CD4-positive, alpha-beta T cell (primary cell): Measurements from ENCODE around the gene DYNC1H1. TPM values are rescaled to one million over a fixed set of nuclear protein-coding genes. Genes with fewer than 3 reads are reported as not detected.

Source experiments
- ATAC-seq: fragments of 200-7000 bp; cut with Tn5 transposase; one replicate; pipeline ENCODE4 v1.10.0; 2022; ENCODE audit warnings: mild to moderate bottlenecking; ENCODE audit not compliant: poor library complexity
- CTCF ChIA-PET: fragments of 350-600 bp; sonication (Branson Sonifier 250); formaldehyde crosslinking; loops from one replicate; lab custom pipeline; 2021; ENCODE audit warnings: antibody characterized with exemption, inconsistent platforms; lab: Charles Lee
- POLR2A ChIA-PET: fragments of 350-600 bp; sonication (Branson Sonifier 250); formaldehyde crosslinking; loops from one replicate; lab custom pipeline; 2021; ENCODE audit warnings: antibody characterized with exemption, inconsistent platforms; lab: Charles Lee
- DNase-seq, 14 experiments: peaks; one replicate each; pipeline ENCODE4 v3.0.0-alpha.2; 2013 to 2020; ENCODE audit warnings: mixed read lengths in 2 of 14
- H3K27ac ChIP-seq, 2 donors: one replicate each; pipeline versions ENCODE4 v1.5.1 to v1.7.0; 2013; ENCODE audit warnings: low read length in 2 of 2, low read depth in 1 of 2, mild to moderate bottlenecking in 1 of 2
- H3K27me3 ChIP-seq, 2 experiments: 1 replicate in 1 of 2; 2 replicates in 1 of 2; pipeline versions ENCODE4 v1.6.1 to v1.7.0; 2013; ENCODE audit warnings: low read length in 2 of 2, control low read depth in 1 of 2, mild to moderate bottlenecking in 1 of 2, moderate library complexity in 1 of 2; ENCODE audit not compliant: insufficient read depth in 2 of 2, control insufficient read depth in 1 of 2
- H3K36me3 ChIP-seq: one replicate; pipeline ENCODE4 v1.6.1; 2013; ENCODE audit warnings: low read length, control low read depth; ENCODE audit not compliant: insufficient read depth
- H3K4me1 ChIP-seq: one replicate; pipeline ENCODE4 v1.6.1; 2013; ENCODE audit warnings: low read length, control low read depth; ENCODE audit not compliant: insufficient read depth
- H3K4me3 ChIP-seq: one replicate; pipeline ENCODE4 v1.5.1; 2013; ENCODE audit warnings: mild to moderate bottlenecking, low read length, moderate library complexity
- H3K9me3 ChIP-seq, 2 experiments: 1 replicate in 1 of 2; 2 replicates in 1 of 2; pipeline versions ENCODE4 v1.6.1 to v1.7.0; 2013; ENCODE audit warnings: low read length in 2 of 2, mild to moderate bottlenecking in 2 of 2, control low read depth in 1 of 2, moderate library complexity in 1 of 2; ENCODE audit not compliant: control insufficient read depth in 1 of 2, insufficient read depth in 1 of 2
- H3K27ac Mint-ChIP-seq: one replicate; pipeline ENCODE4 v1.8.0; 2020; ENCODE audit warnings: mixed read lengths
- H3K27me3 Mint-ChIP-seq: one replicate; pipeline ENCODE4 v1.8.0; 2021; ENCODE audit warnings: mixed read lengths
- H3K36me3 Mint-ChIP-seq: one replicate; pipeline ENCODE4 v1.8.0; 2021; ENCODE audit warnings: low read depth, mixed read lengths
- H3K4me1 Mint-ChIP-seq: one replicate; pipeline ENCODE4 v1.8.0; 2021; ENCODE audit warnings: low read depth, mixed read lengths
- H3K4me3 Mint-ChIP-seq: one replicate; pipeline ENCODE4 v1.8.0; 2020; ENCODE audit warnings: mild to moderate bottlenecking, mixed read lengths
- H3K9me3 Mint-ChIP-seq: one replicate; pipeline ENCODE4 v1.8.0; 2020; ENCODE audit warnings: mixed read lengths
- CTCF ChIP-seq: fragments of 200-600 bp; IDR thresholded peaks from one replicate; pipeline ENCODE4 v1.8.0; 2022; ENCODE audit warnings: antibody characterized with exemption, mild to moderate bottlenecking
- intact Hi-C, 2 experiments: fragments of 100-400 bp; cut with DNase I in 1 of 2; cut with micrococcal nuclease in 1 of 2; formaldehyde crosslinking; loops; one replicate each; pipeline versions ENCODE4 v1.15.1 to v1.9.0; 2023 to 2025; cut with DNase I, micrococcal nuclease
- total RNA-seq, 174 experiments: library from RNA in 2 of 174; stranded (reverse) in 2 of 174; gene quantifications; one replicate each; pipeline ENCODE4 v1.2.3 and lab custom pipeline; 2021 to 2026

The DYNC1H1 gene
- total RNA-seq, 2 experiments from 2014 or later, result 286 to 293 TPM

GRCh38 chr14:102058146-102058545, 93.8 kb downstream of the DYNC1H1 start:
- intact Hi-C loops, result no loop called here
- H3K9me3 Mint-ChIP-seq, result no peaks in the 10 kb centered on the region
- no peak overlapping the region for H3K27ac Mint-ChIP-seq
- no peak for TF ChIP-seq CTCF
- Histone ChIP-seq H3K4me1 (peaks cover 10% of the 10 kb centered on the region), H3K4me3 (no peak overlapping the region), H3K9me3 (no peaks in the 10 kb centered on the region), H3K36me3 (no peaks in the 10 kb centered on the region), H3K27ac (no peak overlapping the region), H3K27me3 (no peaks in the 10 kb centered on the region)
- peaks cover 12% of the 10 kb centered on the region for H3K36me3 Mint-ChIP-seq
- CTCF ChIA-PET, result interaction anchor here (1.2 kb wide), 1 partner anchor 38 kb away, joined by 3 read pairs; no protein-coding TSS in a partner anchor
- ATAC-seq, result no peak
- DNase-seq, result no peak
- POLR2A ChIA-PET, result no interaction called here
- H3K4me1 Mint-ChIP-seq, result peaks cover 3% of the 10 kb centered on the region
- no peak overlapping the region for H3K4me3 Mint-ChIP-seq
- no peaks in the 10 kb centered on the region for H3K27me3 Mint-ChIP-seq

GRCh38 chr14:102058961-102059360, 94.6 kb downstream of the DYNC1H1 start:
- Mint-ChIP-seq H3K9me3 (no peaks in the 10 kb centered on the region), H3K27ac (no peak overlapping the region), H3K4me1 (peaks cover 4% of the 10 kb centered on the region), H3K4me3 (no peak overlapping the region), H3K36me3 (peaks cover 12% of the 10 kb centered on the region), H3K27me3 (no peaks in the 10 kb centered on the region)
- CTCF ChIA-PET, result interaction anchor here (1.2 kb wide), 1 partner anchor 37 kb away, joined by 3 read pairs; no protein-coding TSS in a partner anchor
- POLR2A ChIA-PET, result no interaction called here
- Histone ChIP-seq H3K9me3 (no peaks in the 10 kb centered on the region), H3K36me3 (no peaks in the 10 kb centered on the region), H3K27me3 (no peaks in the 10 kb centered on the region), H3K4me1 (peaks cover 10% of the 10 kb centered on the region), H3K4me3 (no peak overlapping the region), H3K27ac (no peak overlapping the region)
- TF ChIP-seq CTCF, result no peak
- ATAC-seq, result no peak
- intact Hi-C loops, result no loop called here
- no peak for DNase-seq

GRCh38 chr14:102063109-102063807, 98.9 kb downstream of the DYNC1H1 start:
- no peak overlapping the region for H3K4me3 Mint-ChIP-seq
- Histone ChIP-seq H3K27ac (no peak overlapping the region), H3K36me3 (no peaks in the 10 kb centered on the region), H3K9me3 (no peaks in the 10 kb centered on the region), H3K27me3 (no peaks in the 10 kb centered on the region), H3K4me3 (no peak overlapping the region), H3K4me1 (peaks cover 5% of the 10 kb centered on the region)
- DNase-seq, result peak; percentile 51 to 86 (median 62)
- TF ChIP-seq CTCF, result peak; percentile 32
- POLR2A ChIA-PET, result interaction anchor here (0.6 to 0.8 kb wide), 2 partner anchors 22 to 23 kb away, joined by 3 read pairs; no protein-coding TSS in a partner anchor
- peak; percentile 95 for ATAC-seq
- peaks cover 4% of the 10 kb centered on the region for H3K4me1 Mint-ChIP-seq
- CTCF ChIA-PET, result interaction anchor here (0.8 to 2.7 kb wide), 5 partner anchors 9 to 35 kb away, joined by 3 to 28 read pairs (median 4); no protein-coding TSS in a partner anchor
- intact Hi-C loops, result loop anchor here (1.0 kb wide), 2 partner anchors 33 to 251 kb away; no protein-coding TSS in a partner anchor
- no peaks in the 10 kb centered on the region for H3K27me3 Mint-ChIP-seq
- H3K36me3 Mint-ChIP-seq, result no peaks in the 10 kb centered on the region
- H3K27ac Mint-ChIP-seq, result no peak overlapping the region
- no peaks in the 10 kb centered on the region for H3K9me3 Mint-ChIP-seq
